ENCODE results near the gene PIK3R4. TPM values are rescaled to one million over a fixed set of nuclear protein-coding genes. Genes with fewer than 3 reads are reported as not detected.

Gene PIK3R4
- total RNA-seq, 2 donors from 2014 or later: 18.2 to 21.7 TPM

DNA sequence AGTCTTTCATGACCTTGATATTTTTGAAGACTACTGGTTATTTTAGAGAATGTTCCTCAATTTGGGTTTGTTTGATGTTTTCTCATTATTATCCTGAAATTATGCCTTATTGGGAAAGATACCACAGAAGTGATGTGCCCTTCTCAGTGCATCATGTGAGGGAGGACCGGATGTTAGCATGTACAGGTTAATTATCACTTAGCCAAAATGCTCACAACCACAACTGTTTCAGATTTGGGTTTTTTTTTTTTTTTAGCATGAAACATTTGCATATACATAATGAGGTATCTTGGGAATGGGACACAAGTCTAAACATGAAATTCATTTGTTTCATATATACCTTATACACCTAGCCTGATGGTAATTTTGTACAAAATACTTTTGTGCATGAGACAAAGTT lies 59.8 kb downstream of the PIK3R4 start:
- H3K4me1 ChIP-seq: no peaks in the 10 kb centered on the region
- H3K27me3 ChIP-seq: no peaks in the 10 kb centered on the region
- H3K36me3 ChIP-seq: no peaks in the 10 kb centered on the region
- no peaks in the 10 kb centered on the region for H3K9me3 ChIP-seq
- no peak overlapping the region for H3K9ac ChIP-seq (ENCODE audit: low read depth in 2 of 2, low read length in 2 of 2)
- no peak for DNase-seq
- intact Hi-C loops (cut with DNase I): no loop called here
- H3K27ac ChIP-seq: no peak overlapping the region
- H3K4me3 ChIP-seq: no peak overlapping the region
- TF ChIP-seq CTCF (IDR thresholded peaks at IDR 0.05): no peak

DNA sequence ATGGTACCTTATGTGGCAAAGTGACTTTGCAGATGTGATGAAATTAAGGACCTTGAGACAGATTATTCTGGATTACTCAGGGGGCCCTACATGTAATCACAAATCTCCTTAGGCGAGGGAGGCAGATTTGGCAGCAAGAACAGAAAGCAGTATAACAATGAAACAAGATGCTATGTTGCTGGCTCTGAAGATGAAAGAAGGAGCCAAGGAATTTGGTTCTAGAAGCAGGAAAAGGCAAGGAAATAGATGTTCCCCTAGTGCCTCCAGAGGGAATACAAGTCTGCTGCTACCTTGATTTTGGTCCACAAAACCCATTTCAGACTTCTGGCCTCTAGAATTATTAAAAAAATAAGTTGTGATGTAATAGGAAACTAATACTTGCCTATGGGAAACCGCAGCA lies 64.5 kb downstream of the PIK3R4 start:
- intact Hi-C loops (cut with DNase I): no loop called here
- no peaks in the 10 kb centered on the region for H3K4me1 ChIP-seq
- DNase-seq: no peak
- no peak overlapping the region for H3K27ac ChIP-seq
- TF ChIP-seq CTCF (IDR thresholded peaks at IDR 0.05): no peak
- H3K9ac ChIP-seq (ENCODE audit: low read depth in 2 of 2, low read length in 2 of 2): no peak overlapping the region
- no peaks in the 10 kb centered on the region for H3K36me3 ChIP-seq
- no peak overlapping the region for H3K4me3 ChIP-seq
- H3K27me3 ChIP-seq: no peaks in the 10 kb centered on the region
- H3K9me3 ChIP-seq: no peaks in the 10 kb centered on the region

GRCh38 chr3:130679218-130679617 lies 67.4 kb downstream of the PIK3R4 start:
- no peaks in the 10 kb centered on the region for H3K4me1 ChIP-seq

DNA sequence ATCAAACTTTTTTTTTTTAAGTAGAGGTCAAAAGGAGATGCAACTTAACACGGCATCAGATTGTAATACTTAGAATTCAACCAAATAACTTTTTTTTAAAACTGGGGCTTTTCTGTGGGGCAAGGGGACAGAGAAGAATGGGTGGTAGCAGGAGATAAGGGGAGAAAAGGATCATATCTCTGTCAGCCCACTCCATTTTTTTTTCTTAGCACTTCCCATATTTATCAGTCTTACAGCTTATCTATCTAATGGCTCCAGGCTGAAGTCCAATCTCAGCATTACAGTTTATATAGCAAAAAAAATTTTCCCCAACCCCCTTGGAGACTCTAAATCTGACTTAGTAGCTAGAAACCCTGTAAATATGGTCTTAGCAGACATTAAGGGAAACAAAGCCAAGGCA lies 69.3 kb downstream of the PIK3R4 start:
- no peak for DNase-seq
- H3K4me3 ChIP-seq: no peak overlapping the region

More at GRCh38 chr3:130679218-130679617, 67.4 kb downstream of the PIK3R4 start:
- H3K27ac ChIP-seq: no peak overlapping the region
- DNase-seq: no peak
- no peak for TF ChIP-seq CTCF (IDR thresholded peaks at IDR 0.05)
- no peak overlapping the region for H3K9ac ChIP-seq (ENCODE audit: low read depth in 2 of 2, low read length in 2 of 2)
- no peaks in the 10 kb centered on the region for H3K27me3 ChIP-seq
- H3K9me3 ChIP-seq: no peaks in the 10 kb centered on the region
- H3K4me3 ChIP-seq: no peak overlapping the region
- intact Hi-C loops (cut with DNase I): no loop called here
- no peaks in the 10 kb centered on the region for H3K36me3 ChIP-seq

DNA sequence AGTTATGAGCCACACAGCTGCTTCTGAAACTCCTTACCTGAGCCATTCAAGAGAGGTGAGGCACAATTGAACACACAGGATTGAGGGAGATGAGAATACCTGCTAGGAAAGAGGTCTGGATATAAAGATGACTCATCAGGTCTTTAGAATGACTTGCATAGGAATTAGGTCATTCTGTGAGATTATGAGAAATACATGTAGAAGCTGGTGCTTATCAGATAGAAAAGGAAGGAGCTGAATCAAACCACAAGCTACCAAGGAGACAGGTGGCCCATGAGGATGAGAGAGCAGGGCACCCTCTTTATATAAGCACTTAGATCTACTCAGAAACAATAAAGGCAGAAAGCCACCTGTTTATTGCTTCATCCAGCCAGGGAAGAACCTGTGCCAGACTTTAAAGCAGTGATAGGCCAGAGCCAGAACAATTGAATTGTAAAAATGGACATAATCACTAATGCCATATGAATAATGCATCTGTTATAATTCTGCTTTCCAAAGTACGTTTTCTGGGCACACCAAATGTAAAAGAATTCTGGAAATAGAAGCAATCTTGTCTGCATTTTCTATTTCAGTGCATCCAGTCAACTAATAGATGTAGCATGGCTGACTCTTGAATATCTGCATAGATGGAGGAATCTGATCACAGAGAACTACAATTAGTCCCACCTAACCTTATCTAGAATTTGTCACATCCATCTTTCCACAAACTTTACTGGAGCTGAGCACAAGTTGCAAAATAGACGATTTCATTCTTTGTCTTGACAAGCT lies 74.9 kb downstream of the PIK3R4 start:
- intact Hi-C loops (cut with DNase I): no loop called here
- no peaks in the 10 kb centered on the region for H3K36me3 ChIP-seq
- no peak for TF ChIP-seq CTCF (IDR thresholded peaks at IDR 0.05)

More for the DNA sequence above, 69.3 kb downstream of the PIK3R4 start:
- Histone ChIP-seq H3K27ac (no peak overlapping the region), H3K36me3 (no peaks in the 10 kb centered on the region), H3K9me3 (no peaks in the 10 kb centered on the region), H3K9ac (ENCODE audit: low read depth in 2 of 2, low read length in 2 of 2) (no peak overlapping the region), H3K27me3 (no peaks in the 10 kb centered on the region), H3K4me1 (no peaks in the 10 kb centered on the region)
- no peak for TF ChIP-seq CTCF (IDR thresholded peaks at IDR 0.05)
- intact Hi-C loops (cut with DNase I): no loop called here

More for the DNA sequence above, 74.9 kb downstream of the PIK3R4 start:
- Histone ChIP-seq H3K9me3 (no peaks in the 10 kb centered on the region), H3K4me3 (no peak overlapping the region), H3K4me1 (no peaks in the 10 kb centered on the region), H3K27ac (no peak overlapping the region), H3K9ac (ENCODE audit: low read depth in 2 of 2, low read length in 2 of 2) (no peak overlapping the region), H3K27me3 (no peaks in the 10 kb centered on the region)
- DNase-seq: no peak

Data from colonic mucosa (tissue), 4 donors.